Occipital lobe (tissue), 2 donors: ENCODE results near the gene HOXA11. TPM values are rescaled to one million over a fixed set of nuclear protein-coding genes. Genes with fewer than 3 reads are reported as not detected.

Experiments used
- DNase-seq: peaks from one replicate; lab custom pipeline; 2025; lab: John Stamatoyannopoulos, UW
- total RNA-seq: library from RNA; depleted of rRNA; stranded (reverse); fragments of >200 nt; gene quantifications from one replicate; pipeline ENCODE4 v1.2.3, GENCODE V29; 2014

Gene HOXA11
- total RNA-seq, 1 donor from 2014 or later, result not detected

DNA sequence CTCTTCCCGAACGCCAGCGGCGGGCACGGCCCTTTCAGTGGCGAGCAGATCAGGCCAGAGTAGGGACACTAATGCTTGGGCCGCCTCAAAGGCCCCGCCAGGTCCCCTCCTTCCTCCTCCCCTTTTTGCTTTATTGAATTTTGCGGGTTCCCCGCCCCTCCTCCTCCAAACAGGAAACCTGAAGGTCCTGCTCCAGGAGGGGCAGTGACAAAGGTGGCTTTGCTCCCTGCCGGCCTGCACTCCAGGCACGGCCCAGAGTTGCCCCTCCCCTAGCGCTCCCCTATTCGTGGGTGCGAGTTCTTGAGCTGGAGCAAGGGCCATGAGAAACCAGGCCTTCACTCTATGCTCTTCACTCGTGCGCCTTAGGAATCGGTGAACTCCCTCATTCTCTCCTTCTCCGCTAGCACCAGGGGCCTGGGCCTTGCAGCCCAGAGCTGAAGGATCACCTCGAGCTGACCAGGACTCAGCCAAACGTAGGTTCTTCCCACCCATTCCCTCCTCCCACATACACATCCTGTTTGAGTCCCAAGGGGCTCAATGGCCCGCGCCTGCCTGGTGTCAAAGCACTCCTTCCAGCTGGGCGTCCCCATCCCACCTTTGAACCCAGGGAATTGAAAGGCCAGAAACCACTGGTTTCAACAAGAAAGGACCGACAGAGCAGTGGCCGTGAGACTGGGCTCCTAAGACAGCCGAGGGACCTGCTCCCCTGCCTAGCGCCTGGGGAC, 36.8 kb downstream of the HOXA11 start:
- no peak for DNase-seq

- DNase-seq, result no peak
Observed at GRCh38 chr7:27147199-27148030, 37.6 kb downstream of the HOXA11 start, which contains the start of gene HOXA6. Gene HOXA6, minus strand, starts transcription at chr7:27147774. Its CDS starts 25 bp downstream, at chr7:27147749.

DNA sequence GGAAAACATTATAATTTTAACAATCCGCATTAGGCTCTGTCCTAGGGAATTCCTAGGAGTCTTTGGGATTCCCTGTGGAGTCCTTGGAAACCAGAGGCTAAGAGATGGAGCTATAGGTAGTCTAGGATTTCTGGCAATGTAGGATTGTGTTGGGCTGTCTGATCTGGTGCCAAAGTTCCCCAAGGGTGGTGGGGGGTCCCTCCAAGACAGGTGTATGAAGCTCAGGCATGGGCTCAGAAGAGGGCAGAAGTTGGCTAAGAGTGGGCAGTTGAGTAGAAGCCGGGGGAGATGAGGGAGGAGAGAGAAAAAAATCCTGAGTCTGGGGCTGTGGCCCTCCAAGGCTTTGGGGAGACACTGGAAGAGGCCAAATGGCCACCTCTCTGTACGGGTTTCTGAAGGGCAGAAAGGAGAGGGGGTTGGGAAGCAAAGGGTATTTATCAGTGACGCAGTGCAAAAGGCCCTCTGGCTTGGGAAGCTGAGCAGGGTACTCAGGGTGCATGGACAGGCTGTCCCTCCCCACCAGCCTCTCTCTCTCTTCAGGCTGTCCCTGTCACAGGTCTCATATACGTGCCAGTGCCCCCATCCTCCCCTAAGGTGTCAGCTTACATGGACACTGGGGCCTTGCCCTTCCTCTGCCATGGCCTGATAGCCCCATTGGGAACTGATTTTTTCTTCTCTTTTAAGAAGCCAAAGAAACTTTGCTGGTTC, 38.4 kb downstream of the HOXA11 start:
- DNase-seq, result no peak

DNA sequence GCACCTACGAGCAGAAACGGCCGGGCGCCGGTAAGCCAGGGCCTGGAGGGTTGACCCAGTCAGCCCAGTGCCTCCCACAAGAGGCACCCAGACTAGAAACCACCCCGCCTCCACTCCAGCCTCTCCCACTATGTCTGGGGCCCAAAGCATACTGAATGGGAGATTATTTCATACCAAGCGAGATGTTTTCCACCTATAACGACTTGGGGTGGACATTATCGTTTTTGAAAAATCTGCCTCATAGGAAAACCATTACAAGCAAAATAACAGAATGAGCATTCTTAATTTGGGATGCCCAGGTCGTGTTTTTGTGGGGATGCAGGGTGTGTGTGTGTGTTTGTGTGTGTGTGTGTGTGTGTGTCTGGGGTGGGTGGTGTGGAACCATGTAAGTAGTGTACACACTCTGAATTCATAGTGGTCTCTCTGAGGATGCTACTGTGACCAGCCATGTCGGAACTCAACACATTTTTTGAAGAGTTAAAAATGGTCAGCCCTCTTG, 39.1 kb downstream of the HOXA11 start:
- DNase-seq, result no peak

DNA sequence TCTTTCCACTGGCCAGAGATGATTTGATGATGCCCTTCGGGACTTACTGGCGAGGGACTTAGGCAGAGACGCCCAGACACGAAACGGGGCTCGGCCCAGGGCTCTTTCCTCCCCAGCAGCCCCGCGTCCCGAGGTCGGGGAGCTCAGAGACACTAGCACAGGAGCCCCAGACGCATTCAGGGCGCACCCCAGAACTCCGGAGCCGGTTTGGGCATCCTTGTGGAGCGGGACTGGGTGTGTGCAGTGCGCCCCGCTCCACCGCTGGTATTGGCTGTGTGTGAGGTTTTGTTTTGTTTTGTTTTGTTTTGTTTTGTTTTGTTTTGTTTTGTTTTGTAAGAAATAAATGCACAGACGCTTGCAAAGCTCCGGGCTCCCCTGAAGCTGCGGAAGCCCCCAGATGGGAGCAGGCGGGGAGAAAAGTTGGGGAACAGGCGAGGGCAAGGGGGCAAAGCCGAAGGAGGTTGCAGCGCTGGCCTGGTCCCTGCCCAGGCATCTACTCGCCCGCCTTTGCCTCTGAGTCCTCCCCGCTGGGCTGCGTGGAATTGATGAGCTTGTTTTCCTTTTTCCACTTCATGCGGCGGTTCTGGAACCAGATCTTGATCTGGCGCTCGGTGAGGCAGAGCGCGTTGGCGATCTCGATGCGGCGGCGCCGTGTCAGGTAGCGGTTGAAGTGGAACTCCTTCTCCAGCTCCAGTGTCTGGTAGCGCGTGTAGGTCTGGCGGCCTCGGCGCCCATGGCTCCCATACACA, 39.7 kb downstream of the HOXA11 start:
- no peak for DNase-seq

DNA sequence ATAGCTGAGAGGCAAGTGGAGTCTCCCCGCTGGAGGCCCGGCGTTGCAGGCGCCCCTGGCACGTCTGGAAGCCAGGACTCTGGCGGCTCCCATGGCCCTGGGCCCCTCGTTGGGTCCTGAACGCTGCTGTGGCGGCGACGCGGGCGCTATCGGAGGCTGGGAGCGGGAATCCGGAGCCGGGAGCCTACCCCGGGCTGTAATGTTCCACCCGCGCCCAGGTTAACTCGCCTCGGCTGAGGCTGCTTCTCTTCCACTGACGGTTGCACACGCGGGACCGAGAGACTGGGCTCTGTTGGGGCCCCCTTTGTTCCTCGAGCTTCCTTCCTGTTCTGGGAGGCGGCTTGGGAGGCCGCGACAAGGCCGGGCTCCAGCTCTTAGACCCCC, 40.3 kb downstream of the HOXA11 start:
- DNase-seq, result no peak

GRCh38 chr7:27143950-27144780, 40.9 kb downstream of the HOXA11 start:
- no peak for DNase-seq

- DNase-seq, result no peak
Observed at GRCh38 chr7:27143023-27143949, 41.7 kb downstream of the HOXA11 start, which contains the start of gene HOXA5. Gene HOXA5, minus strand, starts transcription at chr7:27143681. Its CDS starts 74 bp downstream, at chr7:27143607.

- no peak for DNase-seq
Observed at GRCh38 chr7:27142580-27143022, 42.4 kb downstream of the HOXA11 start.

DNA sequence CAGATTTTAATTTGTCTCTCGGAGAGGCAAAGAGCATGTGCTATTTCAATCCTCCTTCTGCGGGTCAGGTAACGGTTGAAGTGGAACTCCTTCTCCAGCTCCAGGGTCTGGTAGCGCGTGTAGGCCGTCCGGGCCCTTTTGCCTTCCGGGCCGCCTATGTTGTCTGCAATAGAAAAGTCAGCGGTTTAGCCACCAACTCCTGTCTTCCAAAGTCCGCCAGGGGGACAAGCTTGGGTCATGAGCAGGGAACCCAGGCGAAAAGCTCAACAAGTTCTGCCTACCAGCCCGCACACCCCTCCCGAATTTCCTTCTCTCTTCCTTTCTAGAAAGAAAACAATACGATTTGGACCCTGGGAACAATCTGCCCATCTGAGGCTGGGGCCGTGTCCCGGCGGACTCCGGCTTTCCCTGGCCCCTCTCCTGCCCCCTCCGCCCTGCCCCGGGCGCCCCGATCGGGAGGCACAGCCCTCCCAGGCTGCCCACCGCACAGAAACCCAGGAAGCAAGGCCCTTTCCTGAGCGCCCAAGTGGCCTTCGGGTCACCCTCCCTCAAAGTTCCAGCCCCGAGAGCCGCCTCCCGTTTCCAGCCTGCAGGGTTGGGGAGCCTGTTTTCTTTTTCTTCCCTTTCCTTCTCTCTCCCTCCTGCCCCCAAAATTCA, 43.0 kb downstream of the HOXA11 start:
- no peak for DNase-seq

DNA sequence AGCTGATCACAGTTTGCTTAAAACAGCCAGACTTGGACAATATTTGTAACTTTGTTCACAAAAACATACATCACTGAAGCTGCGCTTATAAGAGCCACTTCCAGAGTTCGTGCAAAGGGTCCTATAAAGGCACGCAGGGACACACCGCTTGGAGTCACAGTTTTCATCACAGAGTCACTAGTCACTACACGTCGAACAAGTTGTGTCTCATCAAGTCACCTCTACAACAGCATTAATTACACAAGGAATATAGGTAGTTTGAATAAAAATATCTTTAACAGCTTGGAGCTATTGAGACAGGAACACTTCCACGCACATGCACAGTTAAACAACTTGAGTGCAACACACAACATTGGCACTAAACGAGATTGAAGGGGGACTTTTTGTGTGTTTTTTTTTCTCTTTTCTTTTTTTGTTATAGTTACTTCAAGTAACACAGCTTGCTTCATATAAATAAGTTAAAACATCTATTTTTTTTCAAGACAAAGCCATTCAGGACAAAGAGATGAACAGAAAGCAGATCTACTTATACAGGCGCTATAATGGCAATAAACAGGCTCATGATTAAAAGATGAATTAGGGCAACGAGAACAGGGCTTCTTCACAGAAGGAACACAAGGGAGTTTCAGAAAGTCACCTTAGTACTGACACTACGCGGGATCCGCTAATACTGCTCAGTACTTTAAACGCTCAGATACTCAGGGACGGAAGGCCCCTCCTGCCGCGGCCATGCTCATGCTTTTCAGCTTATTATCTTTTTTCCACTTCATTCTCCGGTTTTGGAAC, 43.7 kb downstream of the HOXA11 start:
- DNase-seq, result no peak

DNA sequence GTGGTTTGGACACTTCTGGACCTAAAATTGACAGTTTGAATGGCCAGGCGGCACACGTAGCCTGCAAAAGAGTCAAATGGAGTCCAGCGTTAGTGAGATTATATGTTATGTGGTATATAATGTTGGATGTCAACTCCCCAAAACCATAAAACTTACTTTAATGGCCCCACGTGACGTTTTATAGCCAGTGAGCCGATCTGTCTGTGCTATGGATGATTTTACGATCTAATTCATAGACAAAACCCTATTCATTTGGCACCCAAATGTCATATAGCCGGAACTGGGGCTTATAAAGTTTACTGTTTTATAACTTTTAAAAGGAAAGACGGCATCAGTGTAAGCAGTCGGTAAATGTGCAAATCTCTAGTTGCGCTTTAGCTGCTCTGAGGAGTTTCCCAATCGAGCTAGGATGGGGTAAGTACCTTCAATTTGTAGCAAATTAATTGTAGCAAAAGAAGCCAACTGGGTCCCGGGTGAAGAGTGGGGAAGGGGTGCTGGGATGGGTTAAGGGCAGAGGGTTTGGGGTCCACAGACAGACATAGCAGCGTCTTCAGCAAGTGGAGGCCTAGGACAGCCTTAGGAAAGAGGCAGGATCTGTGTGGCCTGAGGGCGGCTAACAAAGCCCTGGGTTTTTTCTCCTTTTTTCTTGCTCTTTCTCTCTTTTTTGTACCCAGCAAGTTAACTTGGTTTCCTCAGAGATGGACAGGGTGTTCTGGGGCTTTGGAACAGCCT, 44.7 kb downstream of the HOXA11 start:
- DNase-seq, result no peak

DNA sequence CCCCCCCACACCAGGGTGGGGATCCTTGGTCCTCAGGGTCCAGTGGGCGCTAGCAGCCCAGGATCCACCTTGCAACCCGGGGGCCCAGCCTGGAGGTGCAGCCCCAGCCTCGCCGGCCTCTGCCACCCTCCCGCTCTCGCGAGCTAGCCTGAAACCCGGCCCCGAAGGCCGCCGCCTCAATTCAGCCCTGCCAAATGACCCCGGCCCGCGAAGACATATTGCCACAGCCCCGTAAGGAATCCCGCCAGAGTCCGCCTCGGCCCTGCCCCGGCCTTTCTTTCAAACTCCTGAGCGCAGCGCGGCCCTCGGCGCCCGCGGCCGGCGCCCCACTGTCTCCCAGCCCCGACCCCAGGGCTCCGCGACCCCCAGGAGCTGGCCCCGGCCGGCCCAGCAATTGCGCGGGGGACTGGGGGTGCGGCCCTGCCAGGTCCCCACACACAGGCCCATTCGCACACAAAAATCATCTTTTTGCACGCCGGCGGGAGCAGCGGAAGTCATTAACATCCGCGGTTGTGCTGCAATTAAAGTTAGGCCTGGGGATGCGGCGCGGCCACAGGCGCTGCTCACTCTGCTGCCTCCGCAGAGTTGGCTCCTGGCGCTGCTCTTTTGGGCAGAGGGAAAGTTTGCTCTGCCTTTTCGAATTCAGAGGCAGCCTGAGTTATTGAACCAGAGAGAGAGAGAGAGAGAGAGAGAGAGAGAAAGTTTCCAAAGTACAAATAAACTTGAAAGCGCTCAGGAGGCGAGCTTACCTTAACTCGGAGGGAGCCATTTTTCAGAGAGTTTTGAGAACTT, 45.5 kb downstream of the HOXA11 start:
- DNase-seq, result no peak

DNA sequence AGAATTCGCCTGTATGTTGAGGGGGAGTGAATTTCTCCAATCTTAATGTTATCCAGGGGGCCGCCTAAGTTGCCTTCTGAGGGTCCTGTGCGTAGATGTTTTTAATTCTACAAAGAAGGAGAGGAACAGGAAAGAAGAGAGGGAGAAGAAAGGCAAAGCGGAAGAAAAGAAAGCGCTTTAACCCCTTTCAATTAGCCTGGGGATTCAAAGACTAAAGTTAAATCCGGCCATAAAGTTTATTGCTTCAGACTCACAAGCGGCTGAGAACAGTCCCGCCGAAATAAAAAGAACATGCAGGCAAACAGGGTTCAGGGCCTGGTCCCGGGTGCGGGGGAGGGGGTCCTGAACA, 46.1 kb downstream of the HOXA11 start:
- no peak for DNase-seq

DNA sequence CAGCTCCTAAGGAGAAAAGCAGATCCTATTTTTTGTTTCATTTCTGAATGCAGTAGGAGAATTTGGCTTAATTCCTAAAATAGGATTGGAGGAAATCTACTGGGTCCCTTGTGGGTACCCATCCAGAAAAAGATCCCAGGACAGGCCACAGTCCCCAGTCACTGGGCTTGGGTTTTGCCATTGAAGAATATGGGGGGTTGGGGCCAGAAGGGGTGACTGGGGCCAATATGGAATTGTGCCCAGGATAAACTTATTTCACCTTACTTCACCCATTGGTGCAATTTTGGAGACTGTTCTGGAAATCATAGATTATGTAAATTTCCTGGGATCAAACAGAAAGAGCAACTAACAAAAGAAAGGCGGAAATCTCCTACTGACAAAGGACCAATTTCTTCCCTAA, 46.6 kb downstream of the HOXA11 start:
- no peak for DNase-seq

GRCh38 chr7:27137640-27138315, 47.3 kb downstream of the HOXA11 start:
- no peak for DNase-seq
